ENCODE data around the gene MTHFD2L. TPM values are rescaled to one million over a fixed set of nuclear protein-coding genes. Genes with fewer than 3 reads are reported as not detected.
"Not testable (repeated sequence)": the region's sequence is repeated elsewhere in the genome, so short reads cannot be mapped to it uniquely, and the experiment has no call there.

Gene MTHFD2L
- total and polyA plus RNA-seq, 7 donors: 6.8 to 27.1 (median 16.2) TPM

- H3K4me1 ChIP-seq: no peaks in the 10 kb centered on the region
- intact Hi-C loops (cut with DNase I): no loop called here
- H3K27me3 ChIP-seq: no peaks in the 10 kb centered on the region
- no peak for TF ChIP-seq EP300 (IDR thresholded peaks at IDR 0.05)
- TF ChIP-seq CTCF (IDR thresholded peaks at IDR 0.05): no peak
- TF ChIP-seq POLR2A (IDR thresholded peaks at IDR 0.05): no peak
- TF ChIP-seq POLR2AphosphoS5 (IDR thresholded peaks at IDR 0.05): no peak
- 47 to 54% methylated on average over 3 of the region's 3 CpGs for WGBS, 2 donors
- H3K36me3 ChIP-seq: peaks cover 0 to 9% (median 2%) of the 10 kb centered on the region in 4 donors
- H3K27ac ChIP-seq: no peak overlapping the region
- DNase-seq: no peak
- peaks cover 0 to 4% (median 0%) of the 10 kb centered on the region in 4 donors for H3K9me3 ChIP-seq
- no peak overlapping the region for H3K4me3 ChIP-seq
Measured at GRCh38 chr4:74206088-74206825, 48.3 kb downstream of the MTHFD2L start.

- H3K27me3 ChIP-seq; H3K27ac ChIP-seq; H3K36me3 ChIP-seq; intact Hi-C loops (cut with DNase I); H3K9me3 ChIP-seq; DNase-seq; H3K4me3 ChIP-seq; H3K4me1 ChIP-seq: not testable (repeated sequence)
- 71 to 85% methylated on average over 7 of the region's 7 CpGs for WGBS, 2 donors
Measured at GRCh38 chr4:74214457-74215159, 56.7 kb downstream of the MTHFD2L start.

- H3K9me3 ChIP-seq; H3K4me3 ChIP-seq; intact Hi-C loops (cut with DNase I); H3K27me3 ChIP-seq; H3K27ac ChIP-seq; H3K36me3 ChIP-seq; DNase-seq; H3K4me1 ChIP-seq: not testable (repeated sequence)
- 94% methylated on average over 7 of the region's 7 CpGs for WGBS, 2 donors
Measured at GRCh38 chr4:74215236-74215635, 57.3 kb downstream of the MTHFD2L start.

GRCh38 chr4:74217365-74217764 is 59.4 kb downstream of the MTHFD2L start:
- H3K27ac ChIP-seq: no peak overlapping the region
- 91 to 92% methylated on average over 3 of the region's 3 CpGs for WGBS, 2 donors
- DNase-seq: no peak
- TF ChIP-seq CTCF (IDR thresholded peaks at IDR 0.05) (no peak), EP300 (IDR thresholded peaks at IDR 0.05) (no peak), POLR2A (IDR thresholded peaks at IDR 0.05) (no peak), POLR2AphosphoS5 (IDR thresholded peaks at IDR 0.05) (no peak)
- H3K36me3 ChIP-seq: no peaks in the 10 kb centered on the region
- H3K9me3 ChIP-seq: no peaks in the 10 kb centered on the region
- H3K27me3 ChIP-seq: no peaks in the 10 kb centered on the region
- intact Hi-C loops (cut with DNase I): no loop called here
- H3K4me1 ChIP-seq: no peaks in the 10 kb centered on the region
- H3K4me3 ChIP-seq: no peak overlapping the region

GRCh38 chr4:74218201-74218600 is 60.3 kb downstream of the MTHFD2L start:
- intact Hi-C loops (cut with DNase I): no loop called here
- Histone ChIP-seq H3K27ac (no peak overlapping the region), H3K4me1 (no peaks in the 10 kb centered on the region), H3K27me3 (no peaks in the 10 kb centered on the region), H3K4me3 (no peak overlapping the region), H3K9me3 (no peaks in the 10 kb centered on the region), H3K36me3 (no peaks in the 10 kb centered on the region)
- TF ChIP-seq POLR2A (IDR thresholded peaks at IDR 0.05) (no peak), EP300 (IDR thresholded peaks at IDR 0.05) (no peak), CTCF (IDR thresholded peaks at IDR 0.05) (no peak), POLR2AphosphoS5 (IDR thresholded peaks at IDR 0.05) (no peak)
- WGBS, 2 donors: 96% methylated on average over 4 of the region's 4 CpGs
- no peak for DNase-seq
